ENCODE data around the gene NXNL1. TPM values are rescaled to one million over a fixed set of nuclear protein-coding genes. Genes with fewer than 3 reads are reported as not detected.

NXNL1 gene
- total RNA-seq, 1 donor from 2014 or later = not detected

DNA sequence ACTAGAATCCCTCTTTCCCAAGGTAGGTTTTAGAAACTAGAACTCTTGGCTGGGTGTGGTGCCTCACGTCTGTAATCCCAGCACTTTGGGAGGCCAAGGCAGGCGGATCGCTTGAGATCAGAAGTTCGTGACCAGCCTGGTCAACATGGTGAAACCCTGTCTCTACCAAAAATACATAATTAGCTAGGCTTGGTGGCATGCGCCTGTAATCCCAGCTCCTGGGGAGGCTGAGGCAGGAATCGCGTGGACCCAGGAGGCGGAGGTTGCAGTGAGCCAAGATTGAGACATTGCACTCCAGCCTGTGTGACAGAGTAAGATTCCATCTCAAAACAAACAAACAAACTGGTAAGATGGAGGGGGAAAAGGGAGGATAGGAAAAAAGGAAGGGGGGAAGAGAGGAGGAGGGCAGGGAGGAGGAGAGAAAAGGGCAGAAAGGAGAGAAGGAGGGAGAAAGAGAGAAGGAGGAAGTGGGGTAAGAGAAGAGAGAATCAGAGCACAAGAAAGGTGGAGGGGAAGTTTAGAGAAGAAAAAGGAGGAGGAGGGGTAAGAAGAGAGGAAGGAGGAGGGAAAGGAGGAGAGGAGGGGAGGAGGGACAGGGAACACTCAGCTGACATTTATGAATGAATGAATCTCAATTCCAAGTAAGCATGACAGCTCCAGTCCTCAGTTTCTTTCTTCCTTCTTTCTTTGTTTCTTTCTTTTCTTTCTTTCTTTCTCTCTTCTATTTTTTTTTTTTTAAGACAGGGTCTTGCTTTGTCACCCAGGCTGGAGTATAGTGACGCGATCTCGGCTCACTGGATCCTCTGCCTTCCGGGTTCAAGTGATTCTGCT is 7.0 kb upstream of the NXNL1 start:
- TF ChIP-seq, protein P1, sequence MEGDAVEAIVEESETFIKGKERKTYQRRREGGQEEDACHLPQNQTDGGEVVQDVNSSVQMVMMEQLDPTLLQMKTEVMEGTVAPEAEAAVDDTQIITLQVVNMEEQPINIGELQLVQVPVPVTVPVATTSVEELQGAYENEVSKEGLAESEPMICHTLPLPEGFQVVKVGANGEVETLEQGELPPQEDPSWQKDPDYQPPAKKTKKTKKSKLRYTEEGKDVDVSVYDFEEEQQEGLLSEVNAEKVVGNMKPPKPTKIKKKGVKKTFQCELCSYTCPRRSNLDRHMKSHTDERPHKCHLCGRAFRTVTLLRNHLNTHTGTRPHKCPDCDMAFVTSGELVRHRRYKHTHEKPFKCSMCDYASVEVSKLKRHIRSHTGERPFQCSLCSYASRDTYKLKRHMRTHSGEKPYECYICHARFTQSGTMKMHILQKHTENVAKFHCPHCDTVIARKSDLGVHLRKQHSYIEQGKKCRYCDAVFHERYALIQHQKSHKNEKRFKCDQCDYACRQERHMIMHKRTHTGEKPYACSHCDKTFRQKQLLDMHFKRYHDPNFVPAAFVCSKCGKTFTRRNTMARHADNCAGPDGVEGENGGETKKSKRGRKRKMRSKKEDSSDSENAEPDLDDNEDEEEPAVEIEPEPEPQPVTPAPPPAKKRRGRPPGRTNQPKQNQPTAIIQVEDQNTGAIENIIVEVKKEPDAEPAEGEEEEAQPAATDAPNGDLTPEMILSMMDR (conservative IDR thresholded peaks at IDR 0.05; ENCODE audit: low read depth, low read length) = no peak
- H3K4me3 ChIP-seq (ENCODE audit: low read depth, low read length) = no peak overlapping the region
- no peak for DNase-seq (ENCODE audit: low read depth)

DNA sequence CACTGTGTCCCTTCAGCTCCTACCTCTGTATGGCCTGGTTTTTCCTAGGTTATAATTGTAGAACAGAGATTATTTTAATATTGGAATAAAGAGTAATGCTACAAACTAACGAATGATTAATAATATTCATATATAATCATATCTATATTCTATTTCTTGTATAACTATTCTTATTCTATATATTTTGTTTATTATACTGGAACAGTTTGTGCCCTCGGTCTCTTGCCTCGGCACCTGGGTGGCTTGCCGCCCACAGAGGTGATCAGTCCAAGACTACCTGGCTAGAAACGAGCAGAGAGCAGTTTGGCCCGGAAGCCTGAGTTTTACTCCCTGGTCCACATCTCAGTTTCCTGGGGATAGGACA is 5.7 kb upstream of the NXNL1 start:
- no peak for DNase-seq (ENCODE audit: low read depth)
- H3K4me3 ChIP-seq (ENCODE audit: low read depth, low read length) = no peak overlapping the region
- TF ChIP-seq, protein P1 (conservative IDR thresholded peaks at IDR 0.05; ENCODE audit: low read depth, low read length) = no peak

DNA sequence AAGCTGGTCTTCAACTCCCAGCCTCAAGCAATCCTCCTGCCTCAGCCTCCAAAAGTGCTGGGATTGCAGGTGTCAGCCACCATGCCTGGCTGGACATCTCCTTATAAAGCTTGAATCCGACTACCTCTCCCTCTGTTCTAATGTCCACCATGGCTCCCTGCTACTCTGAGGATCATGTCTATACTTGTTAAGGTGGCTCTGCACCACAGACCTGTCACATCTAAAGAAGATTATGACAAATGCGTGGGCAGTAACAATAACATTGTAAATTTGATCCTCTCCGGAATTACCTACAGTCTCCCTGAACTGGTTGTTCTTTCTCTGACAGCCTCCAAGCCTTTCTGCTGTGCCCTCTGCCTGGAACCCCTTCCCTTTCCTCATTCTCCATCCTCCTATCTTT is 1.8 kb downstream of the NXNL1 start:
- TF ChIP-seq, protein P1 (conservative IDR thresholded peaks at IDR 0.05; ENCODE audit: low read depth, low read length) = no peak
- no peak overlapping the region for H3K4me3 ChIP-seq (ENCODE audit: low read depth, low read length)
- DNase-seq (ENCODE audit: low read depth) = no peak

DNA sequence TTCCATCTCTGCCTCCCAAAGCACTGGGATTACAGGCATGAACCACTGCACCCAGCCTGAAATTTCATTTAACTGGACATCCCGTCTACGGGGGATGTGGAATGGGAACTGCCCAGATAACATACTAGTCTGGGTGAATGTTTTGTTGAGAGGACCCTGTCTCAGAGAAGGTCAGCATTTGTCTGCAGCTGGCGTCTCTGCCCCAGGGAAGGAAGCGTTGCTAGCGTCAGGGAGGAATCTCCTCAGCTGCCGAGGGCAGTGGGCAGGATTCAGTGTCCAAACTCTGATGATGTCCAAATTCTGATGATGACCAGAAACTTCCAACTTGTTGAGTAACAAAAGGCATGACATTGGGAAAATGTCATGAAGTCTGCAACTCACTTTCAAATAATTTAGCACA is 3.1 kb downstream of the NXNL1 start:
- TF ChIP-seq, protein P1 (conservative IDR thresholded peaks at IDR 0.05; ENCODE audit: low read depth, low read length) = no peak
- no peak overlapping the region for H3K4me3 ChIP-seq (ENCODE audit: low read depth, low read length)
- no peak for DNase-seq (ENCODE audit: low read depth)

DNA sequence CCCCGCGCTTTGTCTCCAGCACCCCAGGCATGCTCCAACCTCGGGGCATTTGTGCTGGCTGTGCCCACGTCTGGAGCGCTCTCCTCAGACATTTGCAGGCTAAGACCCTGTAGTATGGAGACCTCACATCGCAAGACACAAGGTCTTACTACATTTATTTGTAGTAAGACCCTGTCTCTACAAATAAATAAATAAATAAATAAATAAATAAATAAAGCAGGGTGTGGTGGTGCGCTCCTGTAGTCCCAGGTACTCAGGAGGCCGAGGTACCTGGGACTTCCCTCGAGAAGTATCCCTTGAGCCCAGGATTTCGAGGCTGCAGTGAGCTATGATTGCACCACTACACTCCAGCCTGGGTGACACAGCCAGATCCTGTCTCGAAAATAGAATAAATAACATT is 4.6 kb downstream of the NXNL1 start:
- H3K4me3 ChIP-seq (ENCODE audit: low read depth, low read length) = no peak overlapping the region
- TF ChIP-seq, protein P1 (conservative IDR thresholded peaks at IDR 0.05; ENCODE audit: low read depth, low read length) = no peak
- no peak for DNase-seq (ENCODE audit: low read depth)

DNA sequence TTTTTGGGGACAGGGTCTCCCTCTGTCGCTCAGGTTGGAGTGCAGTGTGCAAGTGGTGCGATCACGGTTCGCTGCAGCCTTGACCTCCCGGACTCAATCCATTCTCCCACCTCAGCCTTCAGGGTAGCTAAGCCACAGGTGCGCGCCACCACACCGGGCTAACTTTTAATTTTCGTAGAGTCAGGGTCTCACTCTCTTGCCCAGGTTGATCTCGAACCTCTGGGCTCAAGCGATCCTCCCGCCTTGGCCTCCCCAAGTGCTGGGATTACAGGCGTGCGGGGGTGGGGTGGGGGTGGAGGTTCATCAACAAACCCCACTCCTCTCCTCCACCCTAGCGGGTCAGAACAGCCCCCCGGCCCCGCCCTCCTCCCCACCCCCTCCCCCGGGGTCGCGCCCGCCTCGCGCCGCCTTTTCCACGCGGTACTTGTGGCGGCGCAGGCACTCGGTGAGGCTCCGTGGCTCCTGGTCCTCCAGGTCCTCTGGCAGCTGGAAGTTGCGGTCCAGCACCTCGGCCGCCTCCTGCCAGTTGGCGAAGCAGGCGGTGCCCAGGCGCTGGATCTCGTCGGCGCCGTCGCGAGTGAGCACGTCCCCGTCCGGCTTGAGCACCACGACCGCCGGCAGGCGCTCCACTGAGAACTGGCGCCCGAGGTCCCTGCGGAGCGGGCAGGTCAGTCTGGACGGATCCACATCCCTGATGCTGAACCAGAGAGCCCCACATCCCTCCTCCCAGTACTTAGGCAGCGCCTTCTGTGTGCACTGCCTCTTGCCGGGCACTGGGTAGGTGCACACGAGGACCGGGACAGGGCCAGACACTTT is 5.2 kb downstream of the NXNL1 start:
- no peak for DNase-seq (ENCODE audit: low read depth)
- H3K4me3 ChIP-seq (ENCODE audit: low read depth, low read length) = no peak overlapping the region
- TF ChIP-seq, protein P1 (conservative IDR thresholded peaks at IDR 0.05; ENCODE audit: low read depth, low read length) = no peak

Data from epithelial cell of proximal tubule (primary cell).